Endothelial cell of umbilical vein (primary cell): ENCODE data around the gene PPIH.

Source experiments
- FOS ChIP-seq: IDR thresholded peaks from 2 replicates; pipeline ENCODE4 v1.6.1; 2011; ENCODE audit warnings: mild to moderate bottlenecking, low read length, moderate library complexity, borderline replicate concordance; ENCODE audit not compliant: insufficient read depth
- JUN ChIP-seq: IDR thresholded peaks from 2 replicates; pipeline ENCODE4 v1.6.1; 2011; ENCODE audit warnings: borderline replicate concordance, low read depth; ENCODE audit not compliant: insufficient read length, insufficient read depth
- POLR2A ChIP-seq: IDR thresholded peaks from 2 replicates; pipeline ENCODE4 v1.6.1; 2012; ENCODE audit warnings: low read depth, mild to moderate bottlenecking, control low read depth, low read length
- TF ChIP-seq, protein P1 (sequence below), 2 donors: IDR thresholded peaks; 1 replicate in 1 of 2; 2 replicates in 1 of 2; pipeline ENCODE4 v1.5.1; 2011; ENCODE audit warnings: low read length in 2 of 2, mild to moderate bottlenecking in 2 of 2, moderate library complexity in 2 of 2, control low read depth in 1 of 2, inconsistent platforms in 1 of 2, low read depth in 1 of 2; ENCODE audit not compliant: insufficient read depth in 1 of 2; ENCODE audit errors: extremely low read depth in 1 of 2

DNA sequence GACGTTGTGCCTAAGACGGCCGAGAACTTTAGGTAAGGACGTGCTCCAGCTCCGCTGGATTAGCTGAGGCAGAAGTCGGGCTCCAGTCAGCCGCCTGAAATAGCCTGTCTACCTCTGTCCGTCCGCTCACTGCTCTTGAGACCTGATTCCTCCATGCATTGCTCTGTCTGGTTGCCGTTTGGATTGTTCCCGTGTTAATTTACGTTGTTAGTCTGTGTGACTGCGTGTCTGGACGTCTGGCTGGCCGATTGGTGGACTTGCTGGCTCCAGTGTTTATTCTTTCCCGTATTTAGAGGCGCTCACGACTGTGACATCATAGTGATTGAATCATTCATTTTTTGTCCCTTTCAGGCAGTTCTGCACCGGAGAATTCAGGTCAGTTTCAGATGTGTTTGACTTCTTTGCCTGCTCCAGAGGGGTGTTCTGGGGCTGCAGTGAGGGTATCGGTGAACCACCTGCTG, 684 bp downstream of the PPIH start:
- TF ChIP-seq POLR2A (no peak), JUN (no peak), FOS (no peak)
- TF ChIP-seq, protein P1, sequence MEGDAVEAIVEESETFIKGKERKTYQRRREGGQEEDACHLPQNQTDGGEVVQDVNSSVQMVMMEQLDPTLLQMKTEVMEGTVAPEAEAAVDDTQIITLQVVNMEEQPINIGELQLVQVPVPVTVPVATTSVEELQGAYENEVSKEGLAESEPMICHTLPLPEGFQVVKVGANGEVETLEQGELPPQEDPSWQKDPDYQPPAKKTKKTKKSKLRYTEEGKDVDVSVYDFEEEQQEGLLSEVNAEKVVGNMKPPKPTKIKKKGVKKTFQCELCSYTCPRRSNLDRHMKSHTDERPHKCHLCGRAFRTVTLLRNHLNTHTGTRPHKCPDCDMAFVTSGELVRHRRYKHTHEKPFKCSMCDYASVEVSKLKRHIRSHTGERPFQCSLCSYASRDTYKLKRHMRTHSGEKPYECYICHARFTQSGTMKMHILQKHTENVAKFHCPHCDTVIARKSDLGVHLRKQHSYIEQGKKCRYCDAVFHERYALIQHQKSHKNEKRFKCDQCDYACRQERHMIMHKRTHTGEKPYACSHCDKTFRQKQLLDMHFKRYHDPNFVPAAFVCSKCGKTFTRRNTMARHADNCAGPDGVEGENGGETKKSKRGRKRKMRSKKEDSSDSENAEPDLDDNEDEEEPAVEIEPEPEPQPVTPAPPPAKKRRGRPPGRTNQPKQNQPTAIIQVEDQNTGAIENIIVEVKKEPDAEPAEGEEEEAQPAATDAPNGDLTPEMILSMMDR (IDR thresholded peaks at IDR 0.05; ENCODE audit: extremely low read depth in 1 of 2, insufficient read depth in 1 of 2, low read depth in 1 of 2, low read length in 2 of 2) = no peak
